Measurements from ENCODE around the gene HSPG2. TPM values are rescaled to one million over a fixed set of nuclear protein-coding genes. Genes with fewer than 3 reads are reported as not detected.

Gene HSPG2
- total and polyA plus RNA-seq, 9 of the 15 experiments (the other 6 are each of a cell fraction or from before 2014, with no cell fraction given), result 0.14 to 160 (median 15.7) TPM

DNA sequence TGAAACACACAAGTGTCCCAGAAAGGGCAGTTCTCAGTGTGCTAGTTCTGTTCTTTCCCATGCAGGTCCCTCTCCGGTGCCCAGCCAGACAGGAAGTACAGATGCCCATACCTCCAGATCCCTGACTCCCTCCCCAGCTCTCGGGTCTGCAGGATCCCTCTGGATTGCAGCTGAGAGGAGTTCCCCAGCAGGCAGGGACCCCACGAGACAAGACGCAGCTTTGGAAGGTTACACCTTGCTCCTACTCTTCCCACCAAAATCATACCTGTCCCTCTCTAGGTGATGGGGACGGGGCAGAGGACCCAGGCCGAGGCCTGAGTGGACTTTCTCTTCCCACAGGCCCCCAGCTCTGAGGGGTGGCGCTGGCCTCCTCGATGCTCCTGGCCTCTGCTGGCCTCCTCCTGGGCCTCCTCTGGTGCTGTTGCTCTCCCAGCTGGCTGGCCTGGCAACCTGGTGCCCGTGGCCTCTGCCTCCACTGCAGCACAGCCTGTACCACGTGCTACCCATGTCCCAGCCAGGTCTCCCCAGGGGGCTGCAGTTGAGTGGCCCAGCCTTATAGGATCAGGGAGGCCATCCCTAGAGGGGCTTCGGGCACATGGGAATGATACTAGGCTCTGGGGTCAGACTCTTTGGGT, 115.6 kb downstream of the HSPG2 start:
- no peak for ATAC-seq
- intact Hi-C loops (cut with micrococcal nuclease), result no loop called here
- Histone ChIP-seq H3K4me3 (no peak overlapping the region), H2AFZ (ENCODE audit: low read depth, low read length) (no peak overlapping the region), H3K27me3 (ENCODE audit: control insufficient read depth in 2 of 2, insufficient read depth in 2 of 2, low read length in 2 of 2) (no peaks in the 10 kb centered on the region), H3K79me2 (ENCODE audit: control insufficient read depth, insufficient read depth, low read length) (no peaks in the 10 kb centered on the region), H3K4me2 (ENCODE audit: insufficient read depth, low read length) (no peak overlapping the region), H3K27ac (ENCODE audit: extremely low read depth, low read depth, low read length) (no peak overlapping the region), H3K36me3 (ENCODE audit: control insufficient read depth, insufficient read depth, low read length) (peaks cover 33% of the 10 kb centered on the region; the same call in 1 of the 3 replicates), H3K9me1 (ENCODE audit: control insufficient read depth, insufficient read depth, low read length) (peaks cover 3% of the 10 kb centered on the region), H3K9ac (ENCODE audit: insufficient read depth in 1 of 2, low read depth in 2 of 2, low read length in 2 of 2) (peak overlapping the region in 1 of 2 experiments; percentile 59; a peak in 1 of 4 replicates), H4K20me1 (replicated peaks; ENCODE audit: control insufficient read depth, insufficient read depth, low read length) (no peaks in the 10 kb centered on the region), H3K4me1 (replicated peaks in 1 of 2; ENCODE audit: control insufficient read depth in 2 of 2, insufficient read depth in 2 of 2, low read length in 2 of 2) (peaks cover 13 to 41% of the 10 kb centered on the region in 2 experiments), H3K9me3 (replicated peaks; ENCODE audit: control insufficient read depth, insufficient read depth, low read depth, low read length) (no peaks in the 10 kb centered on the region)
- no TSS peak for BruUV-seq (replicated peaks)
- POLR2A ChIA-PET, result interaction anchor here (0.5 to 1.1 kb wide), 4 partner anchors 13 to 209 kb away, joined by 3 to 4 read pairs (median 3); no protein-coding TSS in a partner anchor
- WGBS (ENCODE audit: insufficient coverage, low coverage, missing lambda C conversion rate), result 82% methylated on average over 10 of the region's 11 CpGs
- peak; percentile 61 for TF ChIP-seq POLR2G (IDR thresholded peaks at IDR 0.05; ENCODE audit: low read depth, low read length)
- no peak for TF ChIP-seq MTA2 (IDR thresholded peaks at IDR 0.05; ENCODE audit: low read depth)
- no peak for TF ChIP-seq ARHGAP35 (IDR thresholded peaks at IDR 0.05; ENCODE audit: partially characterized antibody)
- no peak for TF ChIP-seq RBBP5 (IDR thresholded peaks at IDR 0.05; ENCODE audit: borderline replicate concordance, insufficient read depth, low read length, poor library complexity, severe bottlenecking)
- TF ChIP-seq, protein P1, sequence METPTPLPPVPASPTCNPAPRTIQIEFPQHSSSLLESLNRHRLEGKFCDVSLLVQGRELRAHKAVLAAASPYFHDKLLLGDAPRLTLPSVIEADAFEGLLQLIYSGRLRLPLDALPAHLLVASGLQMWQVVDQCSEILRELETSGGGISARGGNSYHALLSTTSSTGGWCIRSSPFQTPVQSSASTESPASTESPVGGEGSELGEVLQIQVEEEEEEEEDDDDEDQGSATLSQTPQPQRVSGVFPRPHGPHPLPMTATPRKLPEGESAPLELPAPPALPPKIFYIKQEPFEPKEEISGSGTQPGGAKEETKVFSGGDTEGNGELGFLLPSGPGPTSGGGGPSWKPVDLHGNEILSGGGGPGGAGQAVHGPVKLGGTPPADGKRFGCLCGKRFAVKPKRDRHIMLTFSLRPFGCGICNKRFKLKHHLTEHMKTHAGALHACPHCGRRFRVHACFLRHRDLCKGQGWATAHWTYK (CRISPR knock-in tag; IDR thresholded peaks at IDR 0.05), result 0 out of 2 replicates have a peak, but pooled peaks have one; percentile 32
- no peak for TF ChIP-seq ZNF263 (CRISPR knock-in tag; IDR thresholded peaks at IDR 0.05; ENCODE audit: borderline replicate concordance)
- TF ChIP-seq, protein P2, sequence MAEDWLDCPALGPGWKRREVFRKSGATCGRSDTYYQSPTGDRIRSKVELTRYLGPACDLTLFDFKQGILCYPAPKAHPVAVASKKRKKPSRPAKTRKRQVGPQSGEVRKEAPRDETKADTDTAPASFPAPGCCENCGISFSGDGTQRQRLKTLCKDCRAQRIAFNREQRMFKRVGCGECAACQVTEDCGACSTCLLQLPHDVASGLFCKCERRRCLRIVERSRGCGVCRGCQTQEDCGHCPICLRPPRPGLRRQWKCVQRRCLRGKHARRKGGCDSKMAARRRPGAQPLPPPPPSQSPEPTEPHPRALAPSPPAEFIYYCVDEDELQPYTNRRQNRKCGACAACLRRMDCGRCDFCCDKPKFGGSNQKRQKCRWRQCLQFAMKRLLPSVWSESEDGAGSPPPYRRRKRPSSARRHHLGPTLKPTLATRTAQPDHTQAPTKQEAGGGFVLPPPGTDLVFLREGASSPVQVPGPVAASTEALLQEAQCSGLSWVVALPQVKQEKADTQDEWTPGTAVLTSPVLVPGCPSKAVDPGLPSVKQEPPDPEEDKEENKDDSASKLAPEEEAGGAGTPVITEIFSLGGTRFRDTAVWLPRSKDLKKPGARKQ (CRISPR knock-in tag; IDR thresholded peaks at IDR 0.05), result no peak
- in situ Hi-C loops (cut with MboI), result no loop called here
- CTCF ChIA-PET (ENCODE audit: low intra/inter-chr PET ratio), result no interaction called here
- no peak for FAIRE-seq
- no peak for DNase-seq (ENCODE audit: extremely low read depth in 1 of 4, low spot score in 3 of 4)
